SK-N-SH (cell line): ENCODE results near the gene BLVRA. TPM values are rescaled to one million over a fixed set of nuclear protein-coding genes. Genes with fewer than 3 reads are reported as not detected.

Source experiments
- CTCF ChIA-PET: fragments of 300-600, 350-600 bp; formaldehyde crosslinking; extraction: SDS; loops from one replicate; lab custom pipeline; 2021; lab: Yijun Ruan, JAX
- POLR2A ChIA-PET: fragments of 350-600 bp; sonication (Branson Sonifier 250); formaldehyde crosslinking; extraction: SDS; loops from one replicate; lab custom pipeline; 2020; ENCODE audit warnings: antibody characterized with exemption, inconsistent platforms; lab: Yijun Ruan, JAX
- DNase-seq: peaks from one replicate; pipeline ENCODE4 v3.0.0; 2012
- H2AFZ ChIP-seq: fragments of 200-600 bp; sonication (generic); 2 replicates; pipeline ENCODE4 v1.8.1; 2016; ENCODE audit warnings: antibody characterized with exemption, mild to moderate bottlenecking, low read depth
- H3F3A ChIP-seq: fragments of 200-600 bp; sonication (generic); replicated peaks from 2 replicates; pipeline ENCODE3; 2016; ENCODE audit warnings: antibody characterized with exemption, mild to moderate bottlenecking; ENCODE audit not compliant: insufficient read depth
- H3K27ac ChIP-seq, 2 experiments: fragments of 200-500 bp in 1 of 2; fragments of 200-600 bp in 1 of 2; sonication (Bioruptor generic) in 1 of 2; sonication (generic), shearing (Covaris generic) in 1 of 2; 2 replicates each; pipeline versions ENCODE4 v1.5.1 to v1.6.1; 2014 to 2016; ENCODE audit warnings: low read depth in 2 of 2, inconsistent platforms in 1 of 2, low read length in 1 of 2, mild to moderate bottlenecking in 1 of 2, mixed read lengths in 1 of 2
- H3K27me3 ChIP-seq: fragments of 200-600 bp; sonication (generic), shearing (Covaris generic); 2 replicates; pipeline ENCODE4 v1.6.1; 2016; ENCODE audit warnings: mixed run types; ENCODE audit not compliant: insufficient read depth
- H3K36me3 ChIP-seq, 2 experiments: fragments of 200-500 bp in 1 of 2; fragments of 200-600 bp in 1 of 2; sonication (Bioruptor generic) in 1 of 2; sonication (generic) in 1 of 2; replicated peaks in 1 of 2; 2 replicates each; pipeline versions ENCODE3 to v1.5.1; 2014 to 2016; ENCODE audit warnings: low read length in 1 of 2, mild to moderate bottlenecking in 1 of 2; ENCODE audit not compliant: insufficient read depth in 2 of 2, control insufficient read depth in 1 of 2
- H3K4me1 ChIP-seq, 2 experiments: fragments of 200-500 bp in 1 of 2; fragments of 200-600 bp in 1 of 2; sonication (Bioruptor generic) in 1 of 2; sonication (generic), shearing (Covaris generic) in 1 of 2; 2 replicates each; pipeline versions ENCODE4 v1.5.1 to v1.6.1; 2014 to 2016; ENCODE audit warnings: low read depth in 1 of 2, low read length in 1 of 2, mixed run types in 1 of 2; ENCODE audit not compliant: insufficient read depth in 2 of 2, control insufficient read depth in 1 of 2
- H3K4me2 ChIP-seq: fragments of 200-600 bp; sonication (generic), shearing (Covaris generic); 2 replicates; pipeline ENCODE4 v1.6.1; 2017; ENCODE audit warnings: mixed run types
- H3K4me3 ChIP-seq, 2 experiments: fragments of 200-500 bp in 1 of 2; fragments of 200-600 bp in 1 of 2; sonication (Bioruptor generic) in 1 of 2; sonication (generic), shearing (Covaris generic) in 1 of 2; 2 replicates each; pipeline versions ENCODE4 v1.5.1 to v1.8.1; 2014 to 2016; ENCODE audit warnings: low read depth in 2 of 2, inconsistent platforms in 1 of 2, low read length in 1 of 2, mild to moderate bottlenecking in 1 of 2, mixed read lengths in 1 of 2, moderate library complexity in 1 of 2
- H3K79me2 ChIP-seq: fragments of 200-600 bp; sonication (generic); 2 replicates; pipeline ENCODE4 v1.8.1; 2017; ENCODE audit warnings: mild to moderate bottlenecking; ENCODE audit not compliant: insufficient read depth
- H3K9ac ChIP-seq: fragments of 200-600 bp; sonication (generic); 2 replicates; pipeline ENCODE4 v1.6.1; 2017; ENCODE audit warnings: mixed run types
- H3K9me2 ChIP-seq: fragments of 200-600 bp; sonication (generic); 2 replicates; pipeline ENCODE4 v1.6.1; 2017; ENCODE audit warnings: mixed run types
- H3K9me3 ChIP-seq: fragments of 200-600 bp; sonication (generic); 2 replicates; pipeline ENCODE4 v1.6.1; 2017; ENCODE audit warnings: mixed run types, mild to moderate bottlenecking, moderate library complexity
- H4K20me1 ChIP-seq: fragments of 200-600 bp; sonication (generic); 2 replicates; pipeline ENCODE4 v1.6.1; 2017; ENCODE audit warnings: mild to moderate bottlenecking, mixed run types; ENCODE audit not compliant: insufficient read depth
- CHD2 ChIP-seq: fragments of 150-350 bp; IDR thresholded peaks from 2 replicates; pipeline ENCODE4 v1.6.1; 2018; ENCODE audit warnings: low read length; ENCODE audit not compliant: partially characterized antibody
- EP300 ChIP-seq, 2 experiments: IDR thresholded peaks; 2 replicates each; pipeline versions ENCODE4 v1.4.0 to v1.6.1; 2012; ENCODE audit warnings: borderline replicate concordance in 1 of 2, low read depth in 1 of 2, low read length in 1 of 2
- FOSL2 ChIP-seq: IDR thresholded peaks from 2 replicates; pipeline ENCODE4 v1.4.0; 2012; ENCODE audit warnings: low read depth, mild to moderate bottlenecking, moderate library complexity, borderline replicate concordance
- FOXJ3 ChIP-seq: sonication (generic); formaldehyde crosslinking; IDR thresholded peaks from 2 replicates; pipeline ENCODE4 v1.5.1; 2020; ENCODE audit warnings: mild to moderate bottlenecking, missing genetic modification reagents
- FOXM1 ChIP-seq: IDR thresholded peaks from 2 replicates; pipeline ENCODE4 v1.4.0; 2012; ENCODE audit warnings: low read depth, mild to moderate bottlenecking
- MXI1 ChIP-seq: IDR thresholded peaks from 2 replicates; pipeline ENCODE4 v1.6.1; 2012; ENCODE audit warnings: mild to moderate bottlenecking, low read depth, low read length, improper control_type of control experiment
- NRF1 ChIP-seq: IDR thresholded peaks from 2 replicates; pipeline ENCODE4 v1.6.1; 2012; ENCODE audit warnings: low read depth, mild to moderate bottlenecking, low read length
- RCOR1 ChIP-seq: fragments of 150-350 bp; IDR thresholded peaks from 2 replicates; pipeline ENCODE4 v1.6.1; 2017; ENCODE audit warnings: antibody characterized with exemption, low read length
- RFX5 ChIP-seq: IDR thresholded peaks from 2 replicates; pipeline ENCODE4 v1.6.1; 2012; ENCODE audit warnings: mild to moderate bottlenecking, improper control_type of control experiment, low read length
- RXRA ChIP-seq: IDR thresholded peaks from 2 replicates; pipeline ENCODE4 v1.4.0; 2012; ENCODE audit warnings: low read depth, mild to moderate bottlenecking, borderline replicate concordance
- SIN3A ChIP-seq: IDR thresholded peaks from 2 replicates; pipeline ENCODE4 v1.6.1; 2012; ENCODE audit warnings: low read depth, mild to moderate bottlenecking, low read length, moderate library complexity, borderline replicate concordance
- SMC3 ChIP-seq: IDR thresholded peaks from 2 replicates; pipeline ENCODE4 v1.6.1; 2012; ENCODE audit warnings: low read depth, low read length, improper control_type of control experiment
- TAF1 ChIP-seq: IDR thresholded peaks from 2 replicates; pipeline ENCODE4 v1.6.1; 2012; ENCODE audit warnings: low read depth, mild to moderate bottlenecking, low read length, moderate library complexity, borderline replicate concordance
- WGBS: methylation state at CpG from one replicate; pipeline ENCODE4 v1.1.6; 2017; ENCODE audit warnings: low lambda C conversion rate; 5-methylcytosine and 5-hydroxymethylcytosine counted together
- polyA plus RNA-seq, 3 experiments: library from polyadenylated mRNA; depleted of rRNA; stranded (reverse); fragments of >200 nt; gene quantifications; 2 replicates each; pipeline ENCODE4 v1.2.3, GENCODE V29; 2012
- TF ChIP-seq, protein P1 (sequence below): fragments of 150-350 bp; IDR thresholded peaks from 2 replicates; pipeline ENCODE4 v1.6.1; 2017; ENCODE audit warnings: antibody characterized with exemption, low read length, low read depth, borderline replicate concordance
- TF ChIP-seq, protein P2 (sequence below): IDR thresholded peaks from 2 replicates; pipeline ENCODE4 v1.4.0; 2012; ENCODE audit warnings: low read depth, borderline replicate concordance
- TF ChIP-seq, protein P3 (sequence below): fragments of 200-600 bp; sonication (generic); IDR thresholded peaks from 2 replicates; pipeline ENCODE4 v1.6.1; 2017; ENCODE audit warnings: antibody characterized with exemption, mild to moderate bottlenecking, moderate library complexity
- TF ChIP-seq, protein P4 (sequence below): IDR thresholded peaks from 2 replicates; pipeline ENCODE4 v1.4.0; 2012; ENCODE audit warnings: low read depth, borderline replicate concordance

The BLVRA gene
- polyA plus RNA-seq, 1 of the 3 experiments (the other 2 are of a cell fraction) = 123 TPM

DNA sequence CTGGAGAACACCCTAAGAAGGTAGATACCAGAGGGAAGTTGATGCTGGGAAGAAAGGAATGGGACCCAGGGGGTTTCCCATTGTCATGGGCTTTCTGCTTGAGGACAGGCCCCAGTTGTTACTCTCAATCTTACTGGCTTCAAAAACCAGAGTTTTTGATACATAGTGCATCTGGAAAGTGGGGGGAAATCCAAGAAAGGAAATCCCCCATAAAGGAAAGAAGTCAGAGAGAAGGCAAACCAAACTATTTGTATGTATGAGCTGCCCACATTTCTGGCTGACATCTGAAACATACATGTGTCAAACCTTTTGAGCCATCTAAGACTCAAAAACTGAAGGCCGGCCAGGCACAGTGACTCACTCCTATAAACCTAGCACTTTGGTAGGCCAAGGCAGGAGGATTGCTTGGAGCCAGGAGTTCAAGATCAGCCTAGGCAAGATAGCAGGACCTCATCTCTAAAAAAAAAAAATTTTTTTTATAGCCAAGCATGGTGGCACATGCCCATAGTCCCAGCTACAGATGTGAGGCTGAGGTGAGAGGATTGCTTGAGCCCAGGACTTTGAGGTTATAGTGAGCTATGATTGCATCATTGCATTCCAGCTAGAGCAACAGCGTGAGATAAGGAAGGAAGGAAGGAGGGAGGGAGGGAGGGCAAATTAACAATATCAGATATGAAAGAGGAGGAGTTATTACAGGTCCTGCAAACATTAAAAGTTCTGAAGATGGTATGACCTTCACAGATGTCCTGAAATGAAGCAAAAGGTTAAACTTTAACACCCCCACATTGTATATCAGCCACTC lies 22.5 kb upstream of the BLVRA start:
- peaks cover 4% of the 10 kb centered on the region for H3F3A ChIP-seq
- no peak overlapping the region for H3K9ac ChIP-seq
- no peaks in the 10 kb centered on the region for H3K36me3 ChIP-seq
- no peak overlapping the region; the same call in 1 of the 2 replicates for H2AFZ ChIP-seq
- no peak overlapping the region for H3K4me3 ChIP-seq
- 59% methylated on average over 2 of the region's 2 CpGs for WGBS
- no peaks in the 10 kb centered on the region for H3K9me2 ChIP-seq
- no peaks in the 10 kb centered on the region for H3K79me2 ChIP-seq
- TF ChIP-seq SIN3A (no peak), MXI1 (no peak), FOXJ3 (CRISPR knock-in tag) (no peak), RCOR1 (no peak), SMC3 (no peak), NRF1 (no peak), EP300 (IDR thresholded peaks at IDR 0.05; ENCODE audit: borderline replicate concordance in 1 of 2, low read depth in 1 of 2, low read length in 1 of 2) (no peak)
- TF ChIP-seq, protein P1, sequence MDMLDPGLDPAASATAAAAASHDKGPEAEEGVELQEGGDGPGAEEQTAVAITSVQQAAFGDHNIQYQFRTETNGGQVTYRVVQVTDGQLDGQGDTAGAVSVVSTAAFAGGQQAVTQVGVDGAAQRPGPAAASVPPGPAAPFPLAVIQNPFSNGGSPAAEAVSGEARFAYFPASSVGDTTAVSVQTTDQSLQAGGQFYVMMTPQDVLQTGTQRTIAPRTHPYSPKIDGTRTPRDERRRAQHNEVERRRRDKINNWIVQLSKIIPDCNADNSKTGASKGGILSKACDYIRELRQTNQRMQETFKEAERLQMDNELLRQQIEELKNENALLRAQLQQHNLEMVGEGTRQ = no peak
- TF ChIP-seq, protein P2, sequence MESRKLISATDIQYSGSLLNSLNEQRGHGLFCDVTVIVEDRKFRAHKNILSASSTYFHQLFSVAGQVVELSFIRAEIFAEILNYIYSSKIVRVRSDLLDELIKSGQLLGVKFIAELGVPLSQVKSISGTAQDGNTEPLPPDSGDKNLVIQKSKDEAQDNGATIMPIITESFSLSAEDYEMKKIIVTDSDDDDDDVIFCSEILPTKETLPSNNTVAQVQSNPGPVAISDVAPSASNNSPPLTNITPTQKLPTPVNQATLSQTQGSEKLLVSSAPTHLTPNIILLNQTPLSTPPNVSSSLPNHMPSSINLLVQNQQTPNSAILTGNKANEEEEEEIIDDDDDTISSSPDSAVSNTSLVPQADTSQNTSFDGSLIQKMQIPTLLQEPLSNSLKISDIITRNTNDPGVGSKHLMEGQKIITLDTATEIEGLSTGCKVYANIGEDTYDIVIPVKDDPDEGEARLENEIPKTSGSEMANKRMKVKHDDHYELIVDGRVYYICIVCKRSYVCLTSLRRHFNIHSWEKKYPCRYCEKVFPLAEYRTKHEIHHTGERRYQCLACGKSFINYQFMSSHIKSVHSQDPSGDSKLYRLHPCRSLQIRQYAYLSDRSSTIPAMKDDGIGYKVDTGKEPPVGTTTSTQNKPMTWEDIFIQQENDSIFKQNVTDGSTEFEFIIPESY = no peak
- H3K27ac ChIP-seq = no peak overlapping the region
- POLR2A ChIA-PET = interaction anchor here (1.0 kb wide), 1 partner anchor 23 kb away, joined by 3 read pairs; the partner anchor contains the start of gene BLVRA
- no peaks in the 10 kb centered on the region for H4K20me1 ChIP-seq
- H3K9me3 ChIP-seq = no peaks in the 10 kb centered on the region
- H3K4me2 ChIP-seq = no peak overlapping the region
- CTCF ChIA-PET = interaction anchor here (0.7 to 2.5 kb wide), 5 partner anchors 15 to 153 kb away, joined by 3 to 13 read pairs (median 5); partner anchors contain the start of gene STK17A
- H3K27me3 ChIP-seq = no peaks in the 10 kb centered on the region
- H3K4me1 ChIP-seq = no peaks in the 10 kb centered on the region
- DNase-seq = no peak

DNA sequence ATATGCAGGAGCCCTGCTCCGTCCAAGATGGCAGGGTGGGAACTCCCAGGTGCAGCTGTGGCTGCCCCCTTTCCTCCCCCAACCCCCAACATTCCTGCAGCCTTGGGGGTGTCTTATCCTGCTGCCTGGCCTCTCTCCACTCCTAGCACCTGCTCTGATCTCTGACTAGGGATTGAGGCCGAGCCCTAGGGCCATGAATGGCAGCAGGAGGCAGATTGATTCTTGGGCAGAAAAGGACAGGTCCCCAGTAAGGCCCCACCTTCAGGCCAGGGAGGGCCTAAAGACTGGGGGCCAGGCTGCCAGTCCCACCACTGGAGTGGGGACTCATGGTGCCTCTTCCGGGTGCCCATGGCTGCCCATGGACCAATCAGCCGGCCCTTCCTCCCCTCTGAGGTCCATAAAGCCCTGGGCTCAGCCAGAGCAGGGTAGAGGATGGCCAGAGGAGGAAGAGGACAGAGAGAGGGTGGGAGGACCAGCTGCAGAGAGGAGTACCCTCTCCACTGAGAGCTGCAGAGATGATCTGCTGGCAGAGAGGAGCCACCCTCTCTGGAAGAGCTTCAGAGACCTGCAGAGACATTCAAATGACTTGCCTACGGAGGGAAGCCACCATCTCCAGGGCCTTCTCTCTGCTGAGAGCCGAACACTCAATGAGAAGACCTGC lies 20.9 kb upstream of the BLVRA start:
- no peak overlapping the region for H3K27ac ChIP-seq
- TF ChIP-seq CHD2 (no peak), TAF1 (no peak), FOXM1 (no peak), SMC3 (no peak), FOXJ3 (CRISPR knock-in tag) (no peak), FOSL2 (no peak), RCOR1 (no peak), SIN3A (no peak), RXRA (no peak), RFX5 (no peak), NRF1 (no peak)
- TF ChIP-seq, protein P3, sequence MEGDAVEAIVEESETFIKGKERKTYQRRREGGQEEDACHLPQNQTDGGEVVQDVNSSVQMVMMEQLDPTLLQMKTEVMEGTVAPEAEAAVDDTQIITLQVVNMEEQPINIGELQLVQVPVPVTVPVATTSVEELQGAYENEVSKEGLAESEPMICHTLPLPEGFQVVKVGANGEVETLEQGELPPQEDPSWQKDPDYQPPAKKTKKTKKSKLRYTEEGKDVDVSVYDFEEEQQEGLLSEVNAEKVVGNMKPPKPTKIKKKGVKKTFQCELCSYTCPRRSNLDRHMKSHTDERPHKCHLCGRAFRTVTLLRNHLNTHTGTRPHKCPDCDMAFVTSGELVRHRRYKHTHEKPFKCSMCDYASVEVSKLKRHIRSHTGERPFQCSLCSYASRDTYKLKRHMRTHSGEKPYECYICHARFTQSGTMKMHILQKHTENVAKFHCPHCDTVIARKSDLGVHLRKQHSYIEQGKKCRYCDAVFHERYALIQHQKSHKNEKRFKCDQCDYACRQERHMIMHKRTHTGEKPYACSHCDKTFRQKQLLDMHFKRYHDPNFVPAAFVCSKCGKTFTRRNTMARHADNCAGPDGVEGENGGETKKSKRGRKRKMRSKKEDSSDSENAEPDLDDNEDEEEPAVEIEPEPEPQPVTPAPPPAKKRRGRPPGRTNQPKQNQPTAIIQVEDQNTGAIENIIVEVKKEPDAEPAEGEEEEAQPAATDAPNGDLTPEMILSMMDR = no peak
- TF ChIP-seq, protein P4, sequence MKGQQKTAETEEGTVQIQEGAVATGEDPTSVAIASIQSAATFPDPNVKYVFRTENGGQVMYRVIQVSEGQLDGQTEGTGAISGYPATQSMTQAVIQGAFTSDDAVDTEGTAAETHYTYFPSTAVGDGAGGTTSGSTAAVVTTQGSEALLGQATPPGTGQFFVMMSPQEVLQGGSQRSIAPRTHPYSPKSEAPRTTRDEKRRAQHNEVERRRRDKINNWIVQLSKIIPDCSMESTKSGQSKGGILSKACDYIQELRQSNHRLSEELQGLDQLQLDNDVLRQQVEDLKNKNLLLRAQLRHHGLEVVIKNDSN = no peak
- TF ChIP-seq, all 33 proteins: peak for 0
- Histone ChIP-seq H3K9me2 (no peaks in the 10 kb centered on the region), H3K27me3 (no peaks in the 10 kb centered on the region), H2AFZ (no peak overlapping the region), H3K4me2 (no peak overlapping the region), H4K20me1 (no peaks in the 10 kb centered on the region), H3K9ac (no peak overlapping the region), H3K9me3 (peaks cover 4% of the 10 kb centered on the region; the same call in 1 of the 2 replicates), H3K4me1 (no peaks in the 10 kb centered on the region), H3K4me3 (no peak overlapping the region), H3K79me2 (no peaks in the 10 kb centered on the region), H3F3A (peaks cover 4% of the 10 kb centered on the region), H3K36me3 (no peaks in the 10 kb centered on the region)
- CTCF ChIA-PET = interaction anchor here (0.7 to 2.5 kb wide), 5 partner anchors 17 to 179 kb away, joined by 3 to 13 read pairs (median 4); partner anchors contain the start of gene STK17A
- POLR2A ChIA-PET = interaction anchor here (0.7 kb wide), 1 partner anchor 16 kb away, joined by 3 read pairs; no protein-coding TSS in a partner anchor
- no peak for DNase-seq
- WGBS = 78% methylated on average over 6 of the region's 6 CpGs
